Stomach (tissue), 9 donors: ENCODE measurements around the gene NSDHL. TPM values are rescaled to one million over a fixed set of nuclear protein-coding genes. Genes with fewer than 3 reads are reported as not detected.

Experiments
- DNase-seq, 2 donors: peaks; one replicate each; pipeline versions ENCODE4 v3.0.0 to v3.0.0-alpha.2; 2013 to 2019
- H3K27ac ChIP-seq, 5 donors: fragments of 200-600 bp in 4 of 5; sonication (generic) in 4 of 5; one replicate each; pipeline ENCODE4 v1.5.1; 2013 to 2019; ENCODE audit warnings: mild to moderate bottlenecking in 1 of 5, moderate library complexity in 1 of 5
- H3K27me3 ChIP-seq, 3 donors: fragments of 200-600 bp; sonication (generic); one replicate each; pipeline ENCODE4 v1.5.1; 2017 to 2019; ENCODE audit warnings: mixed run types in 1 of 3
- H3K36me3 ChIP-seq, 4 donors: fragments of 200-600 bp; sonication (generic); 1 replicate in 3 of 4; 2 replicates in 1 of 4; pipeline ENCODE4 v1.5.1; 2016 to 2019
- H3K4me1 ChIP-seq, 4 donors: fragments of 200-600 bp; sonication (generic); one replicate each; pipeline ENCODE4 v1.5.1; 2016 to 2019
- H3K4me3 ChIP-seq, 4 donors: fragments of 200-600 bp; sonication (generic) in 3 of 4; one replicate each; pipeline ENCODE4 v1.5.1; 2016 to 2019; ENCODE audit warnings: mild to moderate bottlenecking in 1 of 4
- H3K9me3 ChIP-seq, 4 donors: fragments of 200-600 bp; sonication (generic); one replicate each; pipeline ENCODE4 v1.5.1; 2016 to 2019
- CTCF ChIP-seq, 7 experiments: fragments of 450-650 bp in 4 of 7; fragments of 200-600 bp in 3 of 7; sonication (generic) in 3 of 7; IDR thresholded peaks; one replicate each; pipeline ENCODE4 v1.5.1; 2016 to 2019; ENCODE audit warnings: antibody characterized with exemption in 7 of 7, control low read depth in 2 of 7, mild to moderate bottlenecking in 1 of 7
- EP300 ChIP-seq: sonication (generic); formaldehyde crosslinking; IDR thresholded peaks from one replicate; pipeline ENCODE4 v1.6.1; 2017; ENCODE audit warnings: antibody characterized with exemption
- POLR2A ChIP-seq, 4 donors: fragments of 450-650 bp; IDR thresholded peaks; one replicate each; pipeline ENCODE4 v1.6.1; 2016; ENCODE audit warnings: antibody characterized with exemption in 4 of 4, control low read depth in 2 of 4, mild to moderate bottlenecking in 1 of 4, moderate library complexity in 1 of 4
- POLR2AphosphoS5 ChIP-seq, 3 donors: sonication (generic); formaldehyde crosslinking; IDR thresholded peaks; one replicate each; pipeline ENCODE4 v1.6.1; 2016; ENCODE audit warnings: antibody characterized with exemption in 3 of 3
- WGBS, 5 donors: extraction: QIAGEN DNeasy Blood & Tissue Kit in 3 of 5; methylation state at CpG; one replicate each; pipeline versions ENCODE4 v1.1.5 to v1.1.7; 2013 to 2018; 5-methylcytosine and 5-hydroxymethylcytosine counted together
- intact Hi-C: fragments of 100-400 bp; cut with DNase I; formaldehyde crosslinking; loops from one replicate; pipeline ENCODE4 v1.15.1; 2023; ENCODE audit warnings: low total_unique reads
- polyA plus RNA-seq, 3 donors: library from polyadenylated mRNA; stranded (reverse); fragments of 200-250 nt; gene quantifications; one replicate each; pipeline ENCODE4 v1.2.3, GENCODE V29; 2013
- total RNA-seq, 5 donors: library from RNA; depleted of rRNA; stranded (reverse); fragments of >200 nt; gene quantifications; one replicate each; pipeline versions ENCODE4 v1.1.0 to v1.2.3, GENCODE V29; 2014 to 2016
- donor health status: healthy with polysubstance abuse.
- donor health status: Bipolar disorder and iron deficiency.
- donor health status: healthy.

Gene NSDHL
- total and polyA plus RNA-seq, 8 donors, result 0.58 to 45.5 (median 8.9) TPM

GRCh38 chrX:152899111-152899873 is 68.4 kb downstream of the NSDHL start:
- Histone ChIP-seq H3K9me3 (no peaks in the 10 kb centered on the region), H3K4me1 (peaks cover 0 to 5% (median 0%) of the 10 kb centered on the region in 4 donors), H3K27ac (no peak overlapping the region), H3K27me3 (peaks cover 0 to 19% (median 5%) of the 10 kb centered on the region in 3 donors), H3K36me3 (no peaks in the 10 kb centered on the region), H3K4me3 (no peak overlapping the region)
- no peak for DNase-seq
- WGBS, 5 donors, result 88 to 97% (median 91%) methylated on average over 8 to 16 of the region's 16 CpGs
- intact Hi-C loops, result no loop called here
- TF ChIP-seq POLR2A (IDR thresholded peaks at IDR 0.05) (no peak), CTCF (IDR thresholded peaks at IDR 0.05) (no peak), EP300 (no peak), POLR2AphosphoS5 (IDR thresholded peaks at IDR 0.05) (no peak)

GRCh38 chrX:152899874-152900719 is 69.2 kb downstream of the NSDHL start:
- intact Hi-C loops, result no loop called here
- no peak for TF ChIP-seq POLR2A (IDR thresholded peaks at IDR 0.05)
- TF ChIP-seq EP300, result no peak
- TF ChIP-seq POLR2AphosphoS5 (IDR thresholded peaks at IDR 0.05), result no peak
- no peak for TF ChIP-seq CTCF (IDR thresholded peaks at IDR 0.05)
- Histone ChIP-seq H3K4me1 (peaks cover 0 to 7% (median 0%) of the 10 kb centered on the region in 4 donors), H3K36me3 (no peaks in the 10 kb centered on the region), H3K27me3 (peaks cover 0 to 19% (median 5%) of the 10 kb centered on the region in 3 donors), H3K27ac (no peak overlapping the region), H3K4me3 (no peak overlapping the region), H3K9me3 (no peaks in the 10 kb centered on the region)
- 65 to 92% (median 80%) methylated on average over 5 to 12 of the region's 12 CpGs for WGBS, 5 donors
- DNase-seq, result no peak

GRCh38 chrX:152900937-152901445 is 70.1 kb downstream of the NSDHL start:
- 86 to 94% (median 88%) methylated on average over 6 to 8 of the region's 8 CpGs for WGBS, 5 donors
- TF ChIP-seq POLR2A (IDR thresholded peaks at IDR 0.05), result no peak
- no peak for DNase-seq
- Histone ChIP-seq H3K4me1 (peaks cover 0 to 7% (median 0%) of the 10 kb centered on the region in 4 donors), H3K27me3 (peaks cover 0 to 19% (median 5%) of the 10 kb centered on the region in 3 donors), H3K36me3 (no peaks in the 10 kb centered on the region), H3K4me3 (no peak overlapping the region), H3K9me3 (no peaks in the 10 kb centered on the region), H3K27ac (no peak overlapping the region)
- intact Hi-C loops, result no loop called here

GRCh38 chrX:152901816-152902501 is 71.1 kb downstream of the NSDHL start:
- H3K36me3 ChIP-seq, result no peaks in the 10 kb centered on the region
- 76 to 92% (median 85%) methylated on average over 7 to 15 of the region's 15 CpGs for WGBS, 5 donors
- H3K27me3 ChIP-seq, result peaks cover 0 to 19% (median 5%) of the 10 kb centered on the region in 3 donors
- H3K4me1 ChIP-seq, result peaks cover 0 to 7% (median 0%) of the 10 kb centered on the region in 4 donors
- H3K4me3 ChIP-seq, result no peak overlapping the region
- no peak for DNase-seq
- H3K27ac ChIP-seq, result no peak overlapping the region
- intact Hi-C loops, result no loop called here
- H3K9me3 ChIP-seq, result no peaks in the 10 kb centered on the region
- TF ChIP-seq CTCF (IDR thresholded peaks at IDR 0.05), result no peak
- no peak for TF ChIP-seq EP300
- TF ChIP-seq POLR2A (IDR thresholded peaks at IDR 0.05), result no peak
- TF ChIP-seq POLR2AphosphoS5 (IDR thresholded peaks at IDR 0.05), result no peak
